GM13976 (cell line): Measurements from ENCODE around the gene ACAP2.
"Not testable (repeated sequence)": the region's sequence is repeated elsewhere in the genome, so short reads cannot be mapped to it uniquely, and the experiment has no call there.

ENCODE experiments used
- DNase-seq: peaks from one replicate; pipeline ENCODE4 v3.0.0; 2012; ENCODE audit warnings: low spot score
- in situ Hi-C: fragments of 300-500 bp; cut with MboI; formaldehyde crosslinking; loops from one replicate; pipeline ENCODE4 v1.12.0; 2022; ENCODE audit warnings: low sequenced_read_pairs, mixed read lengths, inconsistent platforms; ENCODE audit not compliant: unreplicated experiment
- TF ChIP-seq, protein P1 (sequence below): IDR thresholded peaks from 2 replicates; pipeline ENCODE4 v1.5.1; 2012; ENCODE audit warnings: borderline replicate concordance, mild to moderate bottlenecking; ENCODE audit not compliant: insufficient read depth; ENCODE audit errors: extremely low read depth, missing control alignments, control extremely low read depth

The ACAP2 gene

DNA sequence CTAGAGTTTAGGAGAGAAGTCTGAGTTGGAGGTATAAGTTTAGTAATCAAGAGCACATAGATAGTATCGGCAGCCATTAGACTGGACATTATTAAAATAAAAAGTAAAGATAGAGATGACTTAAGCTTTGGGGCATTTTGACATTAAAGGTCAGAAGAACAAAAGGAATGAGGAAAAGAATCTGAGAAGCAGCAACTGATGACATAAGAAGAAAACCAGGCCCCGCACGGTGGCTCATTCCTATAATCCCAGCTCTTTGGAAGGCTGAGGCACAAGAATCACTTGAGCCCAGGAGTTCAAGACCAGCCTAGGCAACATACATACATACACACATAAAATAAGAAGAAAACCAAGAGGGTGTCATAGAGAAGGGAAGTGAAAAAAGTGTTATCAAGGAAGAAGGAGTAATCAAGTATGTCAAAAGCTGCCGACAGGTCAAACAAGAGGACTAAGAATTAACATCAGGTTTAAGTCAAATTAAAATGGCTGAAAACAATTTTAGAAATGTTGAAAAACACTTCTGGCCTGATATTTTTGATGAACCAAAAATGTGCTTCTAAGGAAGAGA, 38.9 kb downstream of the ACAP2 start:
- no peak for DNase-seq
- TF ChIP-seq, protein P1, sequence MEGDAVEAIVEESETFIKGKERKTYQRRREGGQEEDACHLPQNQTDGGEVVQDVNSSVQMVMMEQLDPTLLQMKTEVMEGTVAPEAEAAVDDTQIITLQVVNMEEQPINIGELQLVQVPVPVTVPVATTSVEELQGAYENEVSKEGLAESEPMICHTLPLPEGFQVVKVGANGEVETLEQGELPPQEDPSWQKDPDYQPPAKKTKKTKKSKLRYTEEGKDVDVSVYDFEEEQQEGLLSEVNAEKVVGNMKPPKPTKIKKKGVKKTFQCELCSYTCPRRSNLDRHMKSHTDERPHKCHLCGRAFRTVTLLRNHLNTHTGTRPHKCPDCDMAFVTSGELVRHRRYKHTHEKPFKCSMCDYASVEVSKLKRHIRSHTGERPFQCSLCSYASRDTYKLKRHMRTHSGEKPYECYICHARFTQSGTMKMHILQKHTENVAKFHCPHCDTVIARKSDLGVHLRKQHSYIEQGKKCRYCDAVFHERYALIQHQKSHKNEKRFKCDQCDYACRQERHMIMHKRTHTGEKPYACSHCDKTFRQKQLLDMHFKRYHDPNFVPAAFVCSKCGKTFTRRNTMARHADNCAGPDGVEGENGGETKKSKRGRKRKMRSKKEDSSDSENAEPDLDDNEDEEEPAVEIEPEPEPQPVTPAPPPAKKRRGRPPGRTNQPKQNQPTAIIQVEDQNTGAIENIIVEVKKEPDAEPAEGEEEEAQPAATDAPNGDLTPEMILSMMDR, result no peak
- in situ Hi-C loops, result no loop called here

DNA sequence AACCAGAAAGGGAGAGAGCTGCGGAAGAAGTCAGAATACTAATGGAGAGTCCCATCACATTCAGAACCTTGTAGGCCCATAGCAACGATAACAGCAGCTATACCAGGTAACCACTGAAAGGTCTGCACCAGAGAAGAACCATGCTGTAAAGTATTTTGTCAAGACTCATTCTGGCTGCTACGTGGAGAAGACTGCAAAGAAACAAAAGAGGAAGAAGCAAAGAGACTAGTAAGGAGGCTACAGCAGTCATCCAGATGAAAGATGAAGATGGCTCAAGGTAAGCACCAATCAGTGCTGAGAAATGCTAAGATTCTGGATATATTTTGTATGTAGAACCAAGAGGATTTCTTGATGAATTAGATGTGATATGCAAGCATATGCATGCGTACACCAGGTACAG, 39.6 kb downstream of the ACAP2 start:
- no peak for DNase-seq
- in situ Hi-C loops, result no loop called here
- TF ChIP-seq, protein P1, result no peak

DNA sequence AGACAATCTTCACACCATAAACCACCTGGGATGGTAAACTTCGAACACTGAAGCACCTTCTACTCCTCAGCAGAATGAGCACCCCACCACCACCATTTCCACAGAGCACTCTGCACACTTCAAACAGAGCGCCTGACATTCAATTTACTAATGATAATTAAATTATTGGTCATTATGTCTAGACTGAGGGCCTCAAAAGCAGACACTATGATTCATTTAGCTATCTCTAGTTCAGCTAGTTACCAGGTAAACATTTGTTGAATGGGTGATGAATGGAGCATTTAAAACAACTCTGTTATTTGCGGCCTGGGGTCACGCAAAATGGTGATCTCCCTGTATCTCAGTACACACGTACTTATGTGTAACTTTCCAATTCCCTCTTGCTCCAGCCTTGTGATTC, 40.9 kb downstream of the ACAP2 start:
- DNase-seq, result no peak
- TF ChIP-seq, protein P1, result no peak
- in situ Hi-C loops, result no loop called here

DNA sequence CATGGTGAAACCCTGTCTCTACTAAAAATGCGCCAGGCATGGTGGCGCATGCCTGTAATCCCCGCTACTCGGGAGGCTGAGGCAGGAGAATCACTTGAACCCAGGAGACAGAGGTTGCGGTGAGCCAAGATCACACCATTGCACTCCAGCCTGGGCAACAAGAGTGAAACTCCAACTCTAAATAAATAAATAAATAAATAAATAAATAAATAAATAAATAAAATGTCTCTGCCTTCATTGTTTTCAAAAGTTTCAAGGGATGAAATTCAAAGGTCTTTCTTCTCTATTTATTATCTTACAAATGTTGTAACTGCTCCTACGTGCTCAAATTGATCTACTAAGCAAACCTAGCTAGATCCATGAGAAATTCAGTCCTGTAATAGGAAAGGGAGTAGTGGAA, 44.4 kb downstream of the ACAP2 start:
- in situ Hi-C loops, DNase-seq: not testable (repeated sequence)

DNA sequence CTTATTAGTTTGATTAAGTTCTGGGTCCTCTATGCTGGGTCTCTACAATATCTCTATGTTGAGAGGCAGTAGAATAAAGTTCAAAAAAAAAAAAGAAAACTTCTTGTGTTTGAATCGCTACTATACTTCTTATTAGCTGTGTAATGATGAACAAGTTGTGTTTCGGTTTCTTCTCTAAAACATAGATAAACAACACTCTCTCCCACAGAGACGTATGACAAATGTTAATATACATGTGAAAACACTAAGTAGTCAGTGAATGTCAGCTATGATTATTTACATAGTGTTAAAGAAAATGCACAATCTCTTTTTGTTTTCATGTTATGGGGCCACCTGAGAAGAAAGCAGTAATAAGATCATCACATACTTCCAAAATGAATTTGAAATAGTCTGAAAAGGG, 45.3 kb downstream of the ACAP2 start:
- in situ Hi-C loops, result no loop called here

DNA sequence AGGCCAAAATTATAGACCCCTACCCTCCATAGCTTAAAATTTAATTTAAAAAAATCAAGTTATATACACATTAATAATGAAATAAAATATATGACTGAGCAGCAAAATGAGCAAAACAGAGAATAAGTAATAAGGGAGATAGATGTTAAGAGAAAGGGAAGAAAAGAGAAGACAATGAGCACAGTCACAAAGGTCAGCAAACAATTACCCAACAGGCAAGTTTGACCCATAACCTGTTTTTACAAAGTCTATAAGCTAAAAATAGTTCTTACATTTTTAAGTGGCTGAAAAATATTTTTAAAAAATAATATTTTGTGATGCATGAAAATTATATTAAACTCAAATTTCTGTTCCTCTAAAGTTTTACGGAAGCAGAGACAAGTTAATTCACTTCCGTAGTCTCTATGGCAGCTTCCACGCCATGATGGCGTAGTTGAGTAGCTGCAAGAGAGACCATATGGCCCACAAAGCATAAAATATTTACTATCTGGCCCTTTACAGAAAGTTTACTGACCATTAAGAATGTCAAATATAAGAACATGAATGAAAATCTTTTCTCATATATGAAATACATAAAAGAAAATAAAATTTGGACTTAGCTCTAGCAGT, 47.5 kb downstream of the ACAP2 start:
- TF ChIP-seq, protein P1, result no peak
- DNase-seq, result no peak
- in situ Hi-C loops, result no loop called here

More for the DNA sequence above, 45.3 kb downstream of the ACAP2 start:
- TF ChIP-seq, protein P1, result no peak
- no peak for DNase-seq

DNA sequence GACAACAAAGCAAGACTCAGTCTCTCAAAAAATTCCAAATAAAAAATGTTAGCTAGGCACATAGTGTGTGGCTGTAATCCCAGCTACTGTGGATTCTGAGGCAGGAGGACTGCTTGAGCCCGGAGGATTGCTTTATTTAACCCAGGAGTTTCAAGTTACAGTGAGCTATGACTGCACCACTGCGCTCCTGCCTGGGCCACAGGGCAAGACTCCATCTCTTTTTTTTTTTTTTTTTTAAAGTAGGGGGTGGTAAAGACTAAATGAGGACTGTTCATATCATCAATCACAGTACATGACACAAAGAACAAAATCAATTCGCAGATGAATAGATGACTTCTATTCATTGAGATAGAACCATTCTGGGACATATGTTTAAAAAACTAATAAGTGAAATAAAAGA, 48.1 kb downstream of the ACAP2 start:
- in situ Hi-C loops, result no loop called here
- TF ChIP-seq, protein P1, result no peak
- DNase-seq, result no peak
